SK-N-DZ (cell line): ENCODE data around the gene PRSS8. TPM values are rescaled to one million over a fixed set of nuclear protein-coding genes. Genes with fewer than 3 reads are reported as not detected.
"Not testable (repeated sequence)": the region's sequence is repeated elsewhere in the genome, so short reads cannot be mapped to it uniquely, and the experiment has no call there.

Source experiments
- DNase-seq: peaks from one replicate; pipeline ENCODE4 v3.0.0-alpha.2; 2015; ENCODE audit warnings: low spot score
- polyA plus RNA-seq, 2 experiments: library from polyadenylated mRNA; depleted of rRNA; stranded (reverse); fragments of >200 nt; gene quantifications; 2 replicates each; pipeline ENCODE4 v1.2.3, GENCODE V29; 2014

Gene PRSS8
- 0.70 and 1.0 TPM in 2 replicates for polyA plus RNA-seq (2014; cell fraction: cytosol; rRNA removed)
- 0.12 and 1.0 TPM in 2 replicates for polyA plus RNA-seq (2014; cell fraction: nucleus; rRNA removed)

GRCh38 chr16:31135535-31136286 is at the start of gene PRSS8:
TSS of gene PRSS8 (minus strand) at chr16:31135727. CDS start at chr16:31135498, 229 bp downstream.
- DNase-seq: no peak

- no peak for DNase-seq
Measured at GRCh38 chr16:31184888-31185287, 49.4 kb upstream of the PRSS8 start.

- no peak for DNase-seq
Measured at GRCh38 chr16:31183432-31184428, 48.2 kb upstream of the PRSS8 start.

GRCh38 chr16:31182391-31182790 is 46.9 kb upstream of the PRSS8 start:
- no peak for DNase-seq

- peak; percentile 36 for DNase-seq
Measured at GRCh38 chr16:31181102-31181830, 45.7 kb upstream of the PRSS8 start.

- peak; percentile 92 for DNase-seq
Measured at GRCh38 chr16:31179747-31180459, 44.4 kb upstream of the PRSS8 start, which contains the start of gene FUS. TSS of gene FUS (plus strand) at chr16:31180139. CDS start at chr16:31180215, 76 bp downstream.

- DNase-seq: no peak
Measured at GRCh38 chr16:31179219-31179746, 43.8 kb upstream of the PRSS8 start.

GRCh38 chr16:31177136-31177535 is 41.6 kb upstream of the PRSS8 start:
- DNase-seq: no peak

GRCh38 chr16:31170048-31170447 is 34.5 kb upstream of the PRSS8 start:
- not testable (repeated sequence) for DNase-seq

- DNase-seq: no peak
Measured at GRCh38 chr16:31168848-31169247, 33.3 kb upstream of the PRSS8 start.

GRCh38 chr16:31167315-31167714 is 31.8 kb upstream of the PRSS8 start:
- no peak for DNase-seq

- no peak for DNase-seq
Measured at GRCh38 chr16:31157136-31157535, 21.6 kb upstream of the PRSS8 start.

GRCh38 chr16:31150976-31151375 is 15.4 kb upstream of the PRSS8 start:
- not testable (repeated sequence) for DNase-seq

GRCh38 chr16:31149894-31150890 is 14.7 kb upstream of the PRSS8 start, which contains the start of gene PRSS36:
TSS of gene PRSS36 (minus strand) at chr16:31150066. CDS start at chr16:31150035, 31 bp downstream.
- no peak for DNase-seq

- DNase-seq: no peak
Measured at GRCh38 chr16:31149332-31149731, 13.8 kb upstream of the PRSS8 start.

GRCh38 chr16:31148896-31149295 is 13.4 kb upstream of the PRSS8 start:
- no peak for DNase-seq

GRCh38 chr16:31148281-31148728 is 12.8 kb upstream of the PRSS8 start:
- DNase-seq: no peak

GRCh38 chr16:31147574-31147973 is 12.0 kb upstream of the PRSS8 start:
- no peak for DNase-seq

GRCh38 chr16:31145398-31145990 is 10.0 kb upstream of the PRSS8 start:
- DNase-seq: no peak
